GM12801 (cell line): ENCODE measurements around the gene ATP6V1F.

Experiments
- TF ChIP-seq, protein P1 (sequence below): IDR thresholded peaks from one replicate; pipeline ENCODE4 v1.5.1; 2011; ENCODE audit warnings: control low read depth; ENCODE audit not compliant: insufficient read length; ENCODE audit errors: extremely low read depth

ATP6V1F gene

DNA sequence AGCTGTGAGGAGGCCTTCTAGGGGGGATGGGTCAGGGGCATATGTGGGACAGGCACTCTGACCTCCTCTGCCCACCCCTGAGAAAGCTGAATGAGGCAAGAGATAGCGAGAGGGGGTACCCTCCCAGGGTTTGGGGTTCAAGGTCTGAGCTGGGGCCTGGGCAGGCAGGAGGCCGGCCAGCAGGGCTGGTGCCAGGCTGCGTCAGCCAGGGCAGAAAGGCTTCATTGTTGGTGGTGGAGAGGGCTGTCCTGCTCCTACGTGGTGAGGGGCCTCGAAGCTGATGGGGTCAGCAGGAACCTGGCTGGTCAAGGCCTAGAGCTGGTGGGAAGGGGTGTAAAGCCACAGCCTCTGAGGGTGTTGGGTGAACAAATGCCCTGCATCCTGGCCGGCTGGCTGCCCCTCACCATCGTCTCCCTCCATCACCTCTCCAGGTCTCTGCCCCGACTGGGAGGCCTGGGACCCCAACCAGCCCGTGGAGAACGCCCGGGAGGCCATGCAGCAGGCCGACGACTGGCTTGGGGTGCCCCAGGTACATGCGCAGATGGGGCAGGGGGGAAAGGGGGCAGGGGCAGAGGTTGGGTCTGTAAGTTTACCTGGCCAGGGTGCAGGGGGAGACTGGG lies 25.8 kb upstream of the ATP6V1F start:
- TF ChIP-seq, protein P1, sequence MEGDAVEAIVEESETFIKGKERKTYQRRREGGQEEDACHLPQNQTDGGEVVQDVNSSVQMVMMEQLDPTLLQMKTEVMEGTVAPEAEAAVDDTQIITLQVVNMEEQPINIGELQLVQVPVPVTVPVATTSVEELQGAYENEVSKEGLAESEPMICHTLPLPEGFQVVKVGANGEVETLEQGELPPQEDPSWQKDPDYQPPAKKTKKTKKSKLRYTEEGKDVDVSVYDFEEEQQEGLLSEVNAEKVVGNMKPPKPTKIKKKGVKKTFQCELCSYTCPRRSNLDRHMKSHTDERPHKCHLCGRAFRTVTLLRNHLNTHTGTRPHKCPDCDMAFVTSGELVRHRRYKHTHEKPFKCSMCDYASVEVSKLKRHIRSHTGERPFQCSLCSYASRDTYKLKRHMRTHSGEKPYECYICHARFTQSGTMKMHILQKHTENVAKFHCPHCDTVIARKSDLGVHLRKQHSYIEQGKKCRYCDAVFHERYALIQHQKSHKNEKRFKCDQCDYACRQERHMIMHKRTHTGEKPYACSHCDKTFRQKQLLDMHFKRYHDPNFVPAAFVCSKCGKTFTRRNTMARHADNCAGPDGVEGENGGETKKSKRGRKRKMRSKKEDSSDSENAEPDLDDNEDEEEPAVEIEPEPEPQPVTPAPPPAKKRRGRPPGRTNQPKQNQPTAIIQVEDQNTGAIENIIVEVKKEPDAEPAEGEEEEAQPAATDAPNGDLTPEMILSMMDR: no peak

DNA sequence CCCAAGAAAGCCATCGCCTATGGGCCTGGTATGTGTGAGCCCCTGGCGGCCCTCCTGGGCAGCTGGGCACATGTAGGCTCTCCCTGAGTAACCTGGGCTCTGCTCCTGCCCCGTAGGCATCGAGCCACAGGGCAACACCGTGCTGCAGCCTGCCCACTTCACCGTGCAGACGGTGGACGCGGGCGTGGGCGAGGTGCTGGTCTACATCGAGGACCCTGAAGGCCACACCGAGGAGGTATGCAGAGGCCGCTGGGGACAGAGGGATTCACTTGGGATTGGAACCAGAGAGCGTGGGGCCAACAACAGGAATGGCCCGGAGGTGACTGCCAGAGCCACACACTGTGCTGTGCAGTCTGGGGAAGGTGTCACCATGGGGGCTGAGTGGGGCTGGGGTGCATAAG lies 25.1 kb upstream of the ATP6V1F start:
- TF ChIP-seq, protein P1: no peak

DNA sequence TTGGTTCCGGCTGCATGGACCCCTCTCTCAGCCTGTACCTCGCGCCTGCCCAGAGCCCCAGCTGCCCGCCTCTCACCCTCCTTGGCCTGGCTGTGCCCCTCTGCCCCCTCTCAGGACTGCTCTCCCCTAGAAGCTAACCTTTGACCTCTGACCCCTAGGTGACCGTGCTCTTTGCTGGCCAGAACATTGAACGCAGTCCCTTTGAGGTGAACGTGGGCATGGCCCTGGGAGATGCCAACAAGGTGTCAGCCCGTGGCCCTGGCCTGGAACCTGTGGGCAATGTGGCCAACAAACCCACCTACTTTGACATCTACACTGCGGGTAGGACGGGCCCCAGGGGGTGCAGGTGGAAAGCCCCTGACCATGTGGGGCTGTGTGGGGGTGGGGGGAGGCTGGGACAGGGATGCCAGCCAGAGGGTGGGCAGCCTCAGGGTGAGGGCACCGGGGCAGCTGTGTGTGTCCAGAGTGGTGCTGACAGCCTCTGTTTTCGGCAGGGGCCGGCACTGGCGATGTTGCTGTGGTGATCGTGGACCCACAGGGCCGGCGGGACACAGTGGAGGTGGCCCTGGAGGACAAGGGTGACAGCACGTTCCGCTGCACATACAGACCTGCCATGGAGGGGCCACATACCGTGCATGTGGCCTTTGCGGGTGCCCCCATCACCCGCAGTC lies 24.4 kb upstream of the ATP6V1F start:
- TF ChIP-seq, protein P1: no peak

DNA sequence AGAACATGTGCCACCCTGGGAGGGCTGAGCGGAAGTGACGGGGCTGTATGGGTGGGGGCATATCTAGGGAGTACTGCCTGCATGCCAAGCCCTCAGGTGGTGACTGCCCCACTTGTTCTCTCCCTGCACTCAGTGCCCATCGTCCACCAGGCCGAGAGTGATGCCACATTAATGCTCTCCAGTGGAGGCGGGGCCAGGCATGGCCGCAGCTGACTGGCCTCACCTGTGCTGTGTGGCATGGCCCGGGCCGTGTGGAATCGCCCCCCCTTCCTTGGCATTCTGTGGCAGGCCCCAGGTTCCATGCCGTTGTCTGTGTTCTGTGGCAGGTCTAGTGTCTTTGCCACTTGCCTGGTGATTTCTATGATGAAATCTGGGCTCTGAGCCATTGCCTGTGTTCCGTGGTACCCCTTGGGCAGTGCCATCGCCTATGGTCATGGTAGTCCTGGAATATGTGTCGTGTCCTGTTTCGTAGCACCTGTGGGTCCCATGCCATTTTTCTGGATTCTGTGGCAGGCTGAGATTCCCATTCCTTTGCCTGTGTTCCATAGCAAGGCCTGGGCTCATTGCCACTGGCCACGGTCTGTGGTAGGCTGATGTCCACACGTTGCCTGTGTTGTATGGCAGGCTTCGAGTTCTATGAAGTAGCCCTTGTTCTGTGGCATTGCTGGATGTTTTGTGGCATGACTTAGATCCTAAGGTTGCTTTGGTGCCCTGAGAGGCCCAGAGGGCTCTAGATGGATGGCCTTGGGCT lies 23.5 kb upstream of the ATP6V1F start:
- TF ChIP-seq, protein P1: no peak

DNA sequence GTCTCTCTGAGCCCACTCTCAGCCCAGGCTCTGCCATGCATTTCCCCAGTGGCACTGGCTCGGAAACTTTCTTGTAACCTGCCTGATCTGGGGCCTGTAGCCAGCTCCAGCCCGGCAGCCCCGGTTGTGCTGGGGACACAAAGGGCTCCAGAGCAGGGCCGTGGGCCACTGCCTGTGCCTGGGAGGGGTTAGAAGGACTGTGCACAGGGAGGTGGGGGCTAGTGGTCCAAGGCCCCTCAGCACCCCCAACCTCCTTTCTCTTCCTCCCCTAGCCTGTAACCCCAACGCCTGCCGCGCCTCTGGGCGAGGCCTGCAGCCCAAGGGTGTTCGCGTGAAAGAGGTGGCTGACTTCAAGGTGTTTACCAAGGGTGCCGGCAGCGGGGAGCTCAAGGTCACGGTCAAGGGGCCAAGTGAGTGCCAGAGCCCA lies 22.9 kb upstream of the ATP6V1F start:
- TF ChIP-seq, protein P1: no peak

DNA sequence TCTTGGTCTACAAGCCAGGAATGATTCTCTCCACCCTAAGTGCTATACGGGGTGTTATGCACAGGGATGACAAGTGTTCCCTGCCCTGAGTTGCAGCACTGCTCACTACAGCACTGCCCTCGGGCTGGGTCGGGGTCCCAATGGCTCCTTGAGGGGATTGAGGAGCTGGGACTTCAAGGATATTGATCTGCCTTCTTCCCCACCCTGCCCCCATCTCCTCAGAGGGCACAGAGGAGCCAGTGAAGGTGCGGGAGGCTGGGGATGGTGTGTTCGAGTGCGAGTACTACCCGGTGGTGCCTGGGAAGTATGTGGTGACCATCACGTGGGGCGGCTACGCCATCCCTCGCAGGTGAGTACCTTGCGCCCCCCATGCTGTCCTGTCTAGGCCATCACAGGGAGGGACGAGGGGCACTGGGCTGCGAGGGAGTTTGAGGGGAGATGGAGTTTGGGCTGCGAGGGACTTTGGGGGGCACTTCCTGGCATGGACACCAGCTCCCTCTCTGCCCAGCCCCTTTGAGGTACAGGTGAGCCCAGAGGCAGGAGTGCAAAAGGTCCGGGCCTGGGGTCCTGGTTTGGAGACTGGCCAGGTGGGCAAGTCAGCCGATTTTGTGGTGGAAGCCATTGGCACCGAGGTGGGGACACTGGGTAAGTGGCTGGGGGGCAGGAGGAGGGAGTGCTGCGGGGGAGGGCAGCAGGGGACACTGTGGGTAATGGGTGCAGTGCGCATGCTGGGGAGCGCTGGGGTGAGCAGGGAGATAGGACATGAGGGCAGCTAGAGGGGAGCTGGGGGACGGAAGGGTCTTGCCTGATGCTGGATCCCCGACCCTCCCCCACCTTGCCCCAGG lies 22.1 kb upstream of the ATP6V1F start:
- TF ChIP-seq, protein P1: no peak
